MCF 10A (cell line): Measurements from ENCODE around the gene DLG2. TPM values are rescaled to one million over a fixed set of nuclear protein-coding genes. Genes with fewer than 3 reads are reported as not detected.

Experiments used
- BruUV-seq: library from RNA; stranded (reverse); fragments of 400-500 nt; replicated peaks from 2 replicates; lab custom pipeline; 2021; lab: Mats Ljungman, UMichigan
- CTCF ChIA-PET: fragments of 300-600 bp; sonication (Branson Sonifier 250); formaldehyde crosslinking; extraction: SDS; loops from one replicate; lab custom pipeline; 2021; ENCODE audit warnings: antibody characterized with exemption, inconsistent platforms; lab: Yijun Ruan, JAX
- POLR2A ChIA-PET: fragments of 300-600, 350-650 bp; sonication (Branson Sonifier 250); formaldehyde crosslinking; extraction: SDS; loops from one replicate; lab custom pipeline; 2020; ENCODE audit warnings: antibody characterized with exemption, inconsistent platforms; lab: Yijun Ruan, JAX
- DNase-seq: peaks from one replicate; pipeline ENCODE4 v3.0.0-alpha.2; 2018; ENCODE audit not compliant: unreplicated experiment
- H3K27ac Mint-ChIP-seq: one replicate; pipeline ENCODE4 v1.8.0; 2022; ENCODE audit warnings: mild to moderate bottlenecking, low read depth, mixed read lengths; ENCODE audit not compliant: unreplicated experiment
- H3K27me3 Mint-ChIP-seq: one replicate; pipeline ENCODE4 v1.8.0; 2022; ENCODE audit warnings: mixed read lengths; ENCODE audit not compliant: insufficient read depth, unreplicated experiment
- H3K36me3 Mint-ChIP-seq: one replicate; pipeline ENCODE4 v1.8.0; 2022; ENCODE audit warnings: mild to moderate bottlenecking, moderate library complexity, mixed read lengths; ENCODE audit not compliant: insufficient read depth, unreplicated experiment
- H3K4me1 Mint-ChIP-seq: one replicate; pipeline ENCODE4 v1.8.0; 2022; ENCODE audit warnings: mixed read lengths; ENCODE audit not compliant: insufficient read depth, unreplicated experiment
- H3K4me3 Mint-ChIP-seq: one replicate; pipeline ENCODE4 v1.8.0; 2022; ENCODE audit warnings: mild to moderate bottlenecking, moderate library complexity, mixed read lengths; ENCODE audit not compliant: unreplicated experiment
- H3K9me3 Mint-ChIP-seq: one replicate; pipeline ENCODE4 v1.8.0; 2022; ENCODE audit warnings: mixed read lengths; ENCODE audit not compliant: unreplicated experiment
- CTCF ChIP-seq: fragments of 200-600 bp; IDR thresholded peaks from one replicate; pipeline ENCODE4 v1.8.0; 2022; ENCODE audit warnings: antibody characterized with exemption, mild to moderate bottlenecking; ENCODE audit not compliant: unreplicated experiment
- intact Hi-C: fragments of 100-400 bp; cut with micrococcal nuclease; formaldehyde crosslinking; loops from 2 replicates; pipeline ENCODE4 v1.14.1; 2022
- total RNA-seq: library from RNA; stranded (reverse); gene quantifications from 2 replicates; pipeline ENCODE4 v1.2.3, GENCODE V29; 2022

Gene DLG2
- total RNA-seq, 1 experiment from 2014 or later: 0.26 TPM

DNA sequence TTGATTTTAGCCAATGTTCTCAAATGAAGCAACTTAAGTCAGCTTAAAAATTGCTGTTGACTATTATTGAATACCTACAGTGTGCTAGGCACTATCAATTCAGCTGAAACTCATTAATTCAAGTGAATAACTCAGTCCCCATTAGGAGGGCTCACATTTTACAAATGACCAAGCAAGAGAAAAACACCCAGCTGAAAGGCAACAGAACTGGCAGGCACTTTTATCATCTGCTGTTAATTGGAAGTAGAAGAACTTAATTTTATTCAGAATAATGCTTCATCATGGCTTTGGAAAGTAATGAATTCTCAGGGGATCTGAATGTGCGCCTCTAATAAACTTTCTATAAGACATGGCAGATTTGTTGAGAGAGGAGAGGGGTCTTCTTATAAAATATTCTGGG is 1066.9 kb downstream of the DLG2 start:
- no peaks in the 10 kb centered on the region for H3K9me3 Mint-ChIP-seq
- BruUV-seq: no TSS peak
- no peaks in the 10 kb centered on the region for H3K36me3 Mint-ChIP-seq
- ChIA-PET CTCF (interaction anchor here (0.6 to 1.8 kb wide), 6 partner anchors 14 to 965 kb away, joined by 3 to 5 read pairs (median 3); no protein-coding TSS in a partner anchor), POLR2A (interaction anchor here (0.5 kb wide), 1 partner anchor 11 kb away, joined by 3 read pairs; no protein-coding TSS in a partner anchor)
- TF ChIP-seq CTCF: no peak
- H3K27ac Mint-ChIP-seq: no peak overlapping the region
- peaks cover 52% of the 10 kb centered on the region for H3K27me3 Mint-ChIP-seq
- H3K4me1 Mint-ChIP-seq: no peaks in the 10 kb centered on the region
- H3K4me3 Mint-ChIP-seq: no peak overlapping the region
- intact Hi-C loops: no loop called here
- DNase-seq: no peak

DNA sequence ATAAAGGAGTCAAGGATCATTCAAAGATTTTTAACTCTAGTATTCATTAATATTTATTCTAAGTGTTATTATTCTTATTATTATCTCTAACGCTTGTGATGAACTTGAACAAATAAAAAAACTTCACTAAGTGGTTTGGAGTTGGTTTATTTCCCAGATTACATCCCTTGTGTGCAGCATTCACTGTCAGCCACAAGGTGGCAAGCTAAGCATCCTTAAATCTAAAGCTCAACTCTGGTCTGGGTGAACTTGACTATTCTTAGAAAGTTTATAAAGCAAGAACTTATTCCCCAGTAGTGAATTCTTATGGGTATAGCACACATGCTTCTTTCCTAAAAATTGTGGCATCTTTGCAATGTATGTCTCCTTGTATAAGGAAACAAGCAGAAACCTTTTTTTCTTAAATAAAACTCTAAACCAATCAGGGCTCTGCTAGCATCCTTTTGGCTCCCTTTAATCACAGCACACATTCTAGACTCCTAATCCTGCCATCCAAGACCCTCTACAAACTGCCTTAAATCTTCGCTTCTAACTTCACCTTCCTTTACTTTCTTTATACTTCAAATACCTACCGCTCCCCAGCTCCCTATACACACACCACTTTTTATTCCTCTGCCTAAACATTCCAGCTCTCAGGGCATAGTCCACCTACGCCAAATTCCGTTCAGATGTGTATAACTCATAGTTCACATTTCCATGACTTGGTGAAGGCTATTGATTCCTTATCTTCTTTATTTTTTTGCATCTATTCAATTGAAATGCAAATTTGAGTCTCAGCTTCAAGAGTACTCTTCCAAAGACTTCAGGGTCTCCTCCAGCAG is 1068.8 kb downstream of the DLG2 start:
- peak; percentile 80 for TF ChIP-seq CTCF
- H3K27ac Mint-ChIP-seq: no peak overlapping the region
- H3K4me1 Mint-ChIP-seq: no peaks in the 10 kb centered on the region
- no peaks in the 10 kb centered on the region for H3K9me3 Mint-ChIP-seq
- H3K4me3 Mint-ChIP-seq: no peak overlapping the region
- no TSS peak for BruUV-seq
- DNase-seq: peak; percentile 57
- ChIA-PET POLR2A (no interaction called here), CTCF (interaction anchor here (0.5 to 6.3 kb wide), 25 partner anchors 7 to 1646 kb away, joined by 3 to 39 read pairs (median 3); no protein-coding TSS in a partner anchor)
- H3K36me3 Mint-ChIP-seq: no peaks in the 10 kb centered on the region
- intact Hi-C loops: loop anchor here (2.0 kb wide), 2 partner anchors 157 to 1033 kb away; no protein-coding TSS in a partner anchor
- peaks cover 52% of the 10 kb centered on the region for H3K27me3 Mint-ChIP-seq

GRCh38 chr11:84552791-84553190 is 1074.4 kb downstream of the DLG2 start:
- no peak for TF ChIP-seq CTCF
- Mint-ChIP-seq H3K9me3 (no peaks in the 10 kb centered on the region), H3K27ac (no peak overlapping the region), H3K4me3 (no peak overlapping the region), H3K36me3 (no peaks in the 10 kb centered on the region), H3K27me3 (peaks cover 27% of the 10 kb centered on the region), H3K4me1 (no peaks in the 10 kb centered on the region)
- DNase-seq: no peak
- POLR2A ChIA-PET: no interaction called here
- intact Hi-C loops: no loop called here
- CTCF ChIA-PET: interaction anchor here (6.3 kb wide), 1 partner anchor 12 kb away, joined by 39 read pairs; no protein-coding TSS in a partner anchor
- no TSS peak for BruUV-seq

- peaks cover 6% of the 10 kb centered on the region for H3K9me3 Mint-ChIP-seq
- H3K27ac Mint-ChIP-seq: no peak overlapping the region
- no peak for DNase-seq
- POLR2A ChIA-PET: no interaction called here
- no peak overlapping the region for H3K4me3 Mint-ChIP-seq
- intact Hi-C loops: no loop called here
- no peaks in the 10 kb centered on the region for H3K36me3 Mint-ChIP-seq
- CTCF ChIA-PET: interaction anchor here (0.5 to 3.1 kb wide), 4 partner anchors 9 to 1845 kb away, joined by 3 to 18 read pairs (median 8); no protein-coding TSS in a partner anchor
- peaks cover 19% of the 10 kb centered on the region for H3K27me3 Mint-ChIP-seq
- TF ChIP-seq CTCF: no peak
- no TSS peak for BruUV-seq
- H3K4me1 Mint-ChIP-seq: no peaks in the 10 kb centered on the region
Observed at GRCh38 chr11:84549217-84549616, 1077.9 kb downstream of the DLG2 start.
